Panc1 (cell line): ENCODE measurements around the gene APOBR.

Source experiments
- CTCF ChIP-seq: fragments of 450-650 bp; IDR thresholded peaks from 2 replicates; pipeline ENCODE4 v1.5.1; 2017; ENCODE audit warnings: mild to moderate bottlenecking
- POLR2AphosphoS5 ChIP-seq: IDR thresholded peaks from 2 replicates; pipeline ENCODE4 v1.6.1; 2012; ENCODE audit warnings: mild to moderate bottlenecking, low read depth, low read length, moderate library complexity

- TF ChIP-seq CTCF (no peak), POLR2AphosphoS5 (no peak)
These were observed 48.6 kb downstream of the APOBR start for GRCh38 chr16:28543072-28543471.
